ENCODE measurements around the gene DDC.

GRCh38 chr7:50476953-50477625 lies 88.1 kb downstream of the DDC start:
- no peak for TF ChIP-seq CTCF (IDR thresholded peaks at IDR 0.05; ENCODE audit: low read depth, low read length, missing input control)
- no peak for TF ChIP-seq TAF1 (conservative IDR thresholded peaks at IDR 0.05)
- no peak for TF ChIP-seq YY1 (IDR thresholded peaks at IDR 0.05)
- no peak for TF ChIP-seq RXRA (IDR thresholded peaks at IDR 0.05)
- no peak for TF ChIP-seq MAX (IDR thresholded peaks at IDR 0.05)
